HepG2 (cell line): ENCODE results near the gene CSNK1A1. TPM values are rescaled to one million over a fixed set of nuclear protein-coding genes. Genes with fewer than 3 reads are reported as not detected.

Experiments
- BRCA1 ChIP-seq: sonication (generic); formaldehyde crosslinking; IDR thresholded peaks from 2 replicates; pipeline ENCODE4 v1.4.0; 2020; ENCODE audit warnings: missing genetic modification reagents
- CCAR2 ChIP-seq: fragments of 200-400 bp; formaldehyde crosslinking; optimal IDR thresholded peaks from 2 replicates; pipeline ENCODE3; 2018; ENCODE audit warnings: low read depth, mild to moderate bottlenecking, low read length, moderate library complexity
- CREBL2 ChIP-seq: sonication (generic); formaldehyde crosslinking; IDR thresholded peaks from 2 replicates; pipeline ENCODE4 v1.8.1; 2023; ENCODE audit warnings: missing genetic modification reagents, mild to moderate bottlenecking, borderline replicate concordance
- GATAD1 ChIP-seq: IDR thresholded peaks from 2 replicates; pipeline ENCODE4 v1.6.1; 2016; ENCODE audit warnings: missing genetic modification reagents, missing compliant biosample characterization
- HMG20B ChIP-seq: conservative IDR thresholded peaks from 2 replicates; pipeline ENCODE4 v1.6.1; 2016; ENCODE audit warnings: missing genetic modification reagents, missing compliant biosample characterization
- JUND ChIP-seq: sonication (generic); formaldehyde crosslinking; IDR thresholded peaks from 2 replicates; pipeline ENCODE4 v1.8.0; 2022; ENCODE audit warnings: mild to moderate bottlenecking, missing genetic modification reagents
- MYPOP ChIP-seq: sonication (generic); formaldehyde crosslinking; IDR thresholded peaks from 2 replicates; pipeline ENCODE4 v1.8.1; 2023; ENCODE audit warnings: mild to moderate bottlenecking, moderate library complexity, missing genetic modification reagents
- NONO ChIP-seq, 2 experiments: fragments of 450-650 bp in 1 of 2; sonication (generic) in 1 of 2; formaldehyde crosslinking in 1 of 2; IDR thresholded peaks in 1 of 2; conservative IDR thresholded peaks in 1 of 2; 2 replicates each; pipeline versions ENCODE4 v1.6.1 to v1.8.0; 2017 to 2022; ENCODE audit warnings: mild to moderate bottlenecking in 1 of 2, missing genetic modification reagents in 1 of 2, moderate library complexity in 1 of 2
- PBX3 ChIP-seq: sonication (generic); formaldehyde crosslinking; IDR thresholded peaks from 2 replicates; pipeline ENCODE4 v1.8.1; 2023; ENCODE audit warnings: missing genetic modification reagents, inconsistent platforms, borderline replicate concordance
- POLR2G ChIP-seq: fragments of 200-400 bp; formaldehyde crosslinking; IDR thresholded peaks from 2 replicates; pipeline ENCODE4 v1.6.1; 2018; ENCODE audit warnings: mild to moderate bottlenecking, low read depth, low read length, moderate library complexity
- RAD51 ChIP-seq: fragments of 450-650 bp; IDR thresholded peaks from 2 replicates; pipeline ENCODE4 v1.6.1; 2016; ENCODE audit warnings: borderline replicate concordance
- RBFOX2 ChIP-seq: fragments of 200-400 bp; formaldehyde crosslinking; IDR thresholded peaks from 2 replicates; pipeline ENCODE4 v1.6.1; 2017; ENCODE audit warnings: low read depth, mild to moderate bottlenecking, low read length
- SALL2 ChIP-seq: sonication (generic); formaldehyde crosslinking; IDR thresholded peaks from 2 replicates; pipeline ENCODE4 v1.8.1; 2023; ENCODE audit warnings: mild to moderate bottlenecking, missing genetic modification reagents, inconsistent platforms
- SMARCE1 ChIP-seq: fragments of 450-650 bp; IDR thresholded peaks from 2 replicates; pipeline ENCODE4 v1.6.1; 2017; ENCODE audit warnings: borderline replicate concordance
- YY1 ChIP-seq: IDR thresholded peaks from 2 replicates; pipeline ENCODE4 v1.6.1; 2011; ENCODE audit warnings: low read length, low read depth, moderate library complexity, mild to moderate bottlenecking; ENCODE audit not compliant: insufficient read depth, insufficient replicate concordance
- ZHX2 ChIP-seq, 2 experiments: sonication (generic) in 1 of 2; formaldehyde crosslinking in 1 of 2; IDR thresholded peaks; 2 replicates each; pipeline versions ENCODE4 v1.6.1 to v1.9.0; 2014 to 2022; ENCODE audit warnings: antibody characterized with exemption in 1 of 2, borderline replicate concordance in 1 of 2, inconsistent platforms in 1 of 2, low read depth in 1 of 2, missing genetic modification reagents in 1 of 2
- ZKSCAN8 ChIP-seq: IDR thresholded peaks from 2 replicates; pipeline ENCODE4 v1.6.1; 2016; ENCODE audit warnings: borderline replicate concordance, missing genetic modification reagents, missing compliant biosample characterization
- ZNF205 ChIP-seq: IDR thresholded peaks from 2 replicates; pipeline ENCODE4 v1.6.1; 2018; ENCODE audit warnings: missing biosample characterization, missing genetic modification reagents
- ZNF547 ChIP-seq: sonication (generic); formaldehyde crosslinking; IDR thresholded peaks from 2 replicates; pipeline ENCODE4 v1.5.1; 2020; ENCODE audit warnings: mild to moderate bottlenecking, missing genetic modification reagents
- ZNF660 ChIP-seq: sonication (generic); formaldehyde crosslinking; IDR thresholded peaks from 2 replicates; pipeline ENCODE4 v1.5.1; 2020; ENCODE audit warnings: mild to moderate bottlenecking, low read depth, missing genetic modification reagents, borderline replicate concordance
- ZNF790 ChIP-seq: sonication (generic); formaldehyde crosslinking; IDR thresholded peaks from 2 replicates; pipeline ENCODE4 v1.8.0; 2022; ENCODE audit warnings: missing genetic modification reagents, mild to moderate bottlenecking, borderline replicate concordance
- polyA plus RNA-seq, 8 experiments: library from polyadenylated mRNA; depleted of rRNA in 3 of 8; stranded (reverse) in 7 of 8; unstranded in 1 of 8; fragments of >200 nt; fragmentation: Illumina TruSeq in 4 of 8; extraction: Trizol in 4 of 8; gene quantifications; 2 replicates each; pipeline versions ENCODE4 v1.2.1 to v1.2.3, GENCODE V29; 2011 to 2016; ENCODE audit warnings: low read depth in 4 of 8, missing spikeins in 1 of 8, mixed read lengths in 1 of 8; ENCODE audit not compliant: insufficient read depth in 1 of 8
- total RNA-seq, 5 experiments: library from RNA; depleted of rRNA; stranded (reverse); fragments of >200 nt; fragmentation: Illumina TruSeq; extraction: Trizol; gene quantifications; 2 replicates each; pipeline ENCODE4 v1.2.3, GENCODE V29; 2016; ENCODE audit warnings: low read depth in 1 of 5

CSNK1A1 gene
- total and polyA plus RNA-seq, 2 of the 13 experiments (the other 11 are each of a cell fraction or from before 2014, with no cell fraction given), result 89.0 to 149 TPM

GRCh38 chr5:149549461-149550267 is 1.6 kb downstream of the CSNK1A1 start (continued):
- TF ChIP-seq NONO (IDR thresholded peaks at IDR 0.05), result no peak
- TF ChIP-seq NONO (CRISPR knock-in tag; conservative IDR thresholded peaks at IDR 0.05), result no peak
- TF ChIP-seq ZHX2 (IDR thresholded peaks at IDR 0.05; ENCODE audit: low read depth), result peak; percentile 43; the same call in 1 of the 2 replicates
- no peak for TF ChIP-seq ZHX2 (CRISPR knock-in tag; IDR thresholded peaks at IDR 0.05; ENCODE audit: borderline replicate concordance)
- TF ChIP-seq GATAD1, result peak; percentile 12; the same call in 1 of the 2 replicates
- no peak for TF ChIP-seq CCAR2
- TF ChIP-seq POLR2G, result no peak
- no peak for TF ChIP-seq JUND (CRISPR knock-in tag)
- no peak for TF ChIP-seq ZKSCAN8 (CRISPR knock-in tag)
- TF ChIP-seq ZNF790 (CRISPR knock-in tag), result no peak
- no peak for TF ChIP-seq ZNF660 (CRISPR knock-in tag)
- TF ChIP-seq RBFOX2, result 0 out of 2 replicates have a peak, but pooled peaks have one; percentile 29
- TF ChIP-seq HMG20B (CRISPR knock-in tag), result no peak
- TF ChIP-seq YY1, result peak; percentile 92
- no peak for TF ChIP-seq MYPOP (CRISPR knock-in tag)
- TF ChIP-seq SALL2 (CRISPR knock-in tag), result no peak
- TF ChIP-seq RAD51, result no peak
- no peak for TF ChIP-seq SMARCE1
- no peak for TF ChIP-seq BRCA1
- no peak for TF ChIP-seq CREBL2 (CRISPR knock-in tag)
- TF ChIP-seq PBX3 (CRISPR knock-in tag), result no peak
- TF ChIP-seq ZNF205, result no peak
- no peak for TF ChIP-seq ZNF547 (CRISPR knock-in tag)
